ENCODE data around the gene PHACTR1.

The PHACTR1 gene

GRCh38 chr6:13099771-13100170 is 383.2 kb downstream of the PHACTR1 start:
- Histone ChIP-seq H3K27me3 (no peaks in the 10 kb centered on the region), H3K4me2 (no peak overlapping the region), H3K4me3 (no peak overlapping the region), H4K20me1 (no peaks in the 10 kb centered on the region), H3K9ac (no peak overlapping the region), H3K27ac (no peak overlapping the region), H3K4me1 (peaks cover 15% of the 10 kb centered on the region), H3K9me3 (no peaks in the 10 kb centered on the region), H3K36me3 (no peaks in the 10 kb centered on the region)
- no peak for TF ChIP-seq Cebpa-rat (IDR thresholded peaks at IDR 0.05)

- Histone ChIP-seq H3K27me3 (no peaks in the 10 kb centered on the region), H3K9me3 (no peaks in the 10 kb centered on the region), H3K4me3 (no peak overlapping the region), H3K4me1 (peaks cover 15% of the 10 kb centered on the region), H3K36me3 (no peaks in the 10 kb centered on the region), H3K9ac (no peak overlapping the region), H3K27ac (no peak overlapping the region), H4K20me1 (no peaks in the 10 kb centered on the region), H3K4me2 (no peak overlapping the region)
- no peak for TF ChIP-seq Cebpa-rat (IDR thresholded peaks at IDR 0.05)
Observed at GRCh38 chr6:13101409-13101808, 384.8 kb downstream of the PHACTR1 start.

- no peak overlapping the region for H3K27ac ChIP-seq
- no peaks in the 10 kb centered on the region for H4K20me1 ChIP-seq
- H3K4me3 ChIP-seq, result no peak overlapping the region
- no peak overlapping the region for H3K4me2 ChIP-seq
- H3K36me3 ChIP-seq, result no peaks in the 10 kb centered on the region
- H3K9ac ChIP-seq, result no peak overlapping the region
- TF ChIP-seq Cebpa-rat (IDR thresholded peaks at IDR 0.05), result no peak
- H3K27me3 ChIP-seq, result no peaks in the 10 kb centered on the region
- no peaks in the 10 kb centered on the region for H3K9me3 ChIP-seq
- H3K4me1 ChIP-seq, result peaks cover 15% of the 10 kb centered on the region
Observed at GRCh38 chr6:13101985-13102384, 385.4 kb downstream of the PHACTR1 start.

- no peak for TF ChIP-seq Cebpa-rat (IDR thresholded peaks at IDR 0.05)
Observed at GRCh38 chr6:13103169-13103568, 386.6 kb downstream of the PHACTR1 start.

GRCh38 chr6:13105139-13105538 is 388.6 kb downstream of the PHACTR1 start:
- Histone ChIP-seq H4K20me1 (no peaks in the 10 kb centered on the region), H3K9ac (no peak overlapping the region), H3K4me1 (no peaks in the 10 kb centered on the region), H3K36me3 (no peaks in the 10 kb centered on the region), H3K27ac (no peak overlapping the region), H3K4me2 (no peak overlapping the region), H3K9me3 (peaks cover 6% of the 10 kb centered on the region), H3K4me3 (no peak overlapping the region), H3K27me3 (no peaks in the 10 kb centered on the region)
- TF ChIP-seq Cebpa-rat (IDR thresholded peaks at IDR 0.05), result no peak

More at GRCh38 chr6:13103169-13103568, 386.6 kb downstream of the PHACTR1 start:
- H3K4me3 ChIP-seq, result no peak overlapping the region
- no peaks in the 10 kb centered on the region for H3K9me3 ChIP-seq
- no peak overlapping the region for H3K9ac ChIP-seq
- H3K27me3 ChIP-seq, result no peaks in the 10 kb centered on the region
- H4K20me1 ChIP-seq, result no peaks in the 10 kb centered on the region
- no peaks in the 10 kb centered on the region for H3K36me3 ChIP-seq
- peaks cover 14% of the 10 kb centered on the region for H3K4me1 ChIP-seq
- H3K27ac ChIP-seq, result no peak overlapping the region
- no peak overlapping the region for H3K4me2 ChIP-seq

GRCh38 chr6:13112921-13113320 is 396.4 kb downstream of the PHACTR1 start:
- no peaks in the 10 kb centered on the region for H3K27me3 ChIP-seq
- no peak overlapping the region for H3K4me2 ChIP-seq
- TF ChIP-seq Cebpa-rat (IDR thresholded peaks at IDR 0.05), result no peak
- no peak overlapping the region for H3K27ac ChIP-seq
- peaks cover 12% of the 10 kb centered on the region for H3K9me3 ChIP-seq
- H3K4me3 ChIP-seq, result no peak overlapping the region
- no peaks in the 10 kb centered on the region for H4K20me1 ChIP-seq
- H3K4me1 ChIP-seq, result peaks cover 9% of the 10 kb centered on the region
- H3K9ac ChIP-seq, result no peak overlapping the region
- no peaks in the 10 kb centered on the region for H3K36me3 ChIP-seq

GRCh38 chr6:13113376-13113775 is 396.8 kb downstream of the PHACTR1 start:
- Histone ChIP-seq H3K36me3 (no peaks in the 10 kb centered on the region), H3K4me1 (peaks cover 9% of the 10 kb centered on the region), H3K4me2 (no peak overlapping the region), H3K27me3 (no peaks in the 10 kb centered on the region), H3K27ac (no peak overlapping the region), H4K20me1 (no peaks in the 10 kb centered on the region), H3K9me3 (peaks cover 12% of the 10 kb centered on the region), H3K9ac (no peak overlapping the region), H3K4me3 (no peak overlapping the region)
- no peak for TF ChIP-seq Cebpa-rat (IDR thresholded peaks at IDR 0.05)

- Histone ChIP-seq H3K9me3 (peaks cover 12% of the 10 kb centered on the region), H3K9ac (no peak overlapping the region), H3K36me3 (no peaks in the 10 kb centered on the region), H3K4me1 (peaks cover 9% of the 10 kb centered on the region), H3K27ac (no peak overlapping the region), H3K4me3 (no peak overlapping the region), H3K27me3 (no peaks in the 10 kb centered on the region), H4K20me1 (no peaks in the 10 kb centered on the region), H3K4me2 (peak overlapping the region; percentile 37)
- no peak for TF ChIP-seq Cebpa-rat (IDR thresholded peaks at IDR 0.05)
Observed at GRCh38 chr6:13113981-13114593, 397.5 kb downstream of the PHACTR1 start.

GRCh38 chr6:13116155-13116554 is 399.6 kb downstream of the PHACTR1 start:
- Histone ChIP-seq H3K27me3 (no peaks in the 10 kb centered on the region), H3K4me2 (no peak overlapping the region), H3K4me3 (no peak overlapping the region), H4K20me1 (no peaks in the 10 kb centered on the region), H3K9ac (no peak overlapping the region), H3K9me3 (no peaks in the 10 kb centered on the region), H3K36me3 (no peaks in the 10 kb centered on the region), H3K4me1 (peaks cover 9% of the 10 kb centered on the region), H3K27ac (no peak overlapping the region)
- TF ChIP-seq Cebpa-rat (IDR thresholded peaks at IDR 0.05), result no peak

GRCh38 chr6:13117570-13117969 is 401.0 kb downstream of the PHACTR1 start:
- no peak for TF ChIP-seq Cebpa-rat (IDR thresholded peaks at IDR 0.05)
- H3K9me3 ChIP-seq, result no peaks in the 10 kb centered on the region
- no peaks in the 10 kb centered on the region for H4K20me1 ChIP-seq
- H3K4me1 ChIP-seq, result peaks cover 9% of the 10 kb centered on the region
- H3K4me2 ChIP-seq, result no peak overlapping the region
- no peak overlapping the region for H3K27ac ChIP-seq
- H3K4me3 ChIP-seq, result no peak overlapping the region
- H3K27me3 ChIP-seq, result no peaks in the 10 kb centered on the region
- H3K36me3 ChIP-seq, result no peaks in the 10 kb centered on the region
- no peak overlapping the region for H3K9ac ChIP-seq

GRCh38 chr6:13119549-13119948 is 403.0 kb downstream of the PHACTR1 start:
- H3K4me3 ChIP-seq, result no peak overlapping the region
- H4K20me1 ChIP-seq, result no peaks in the 10 kb centered on the region
- peaks cover 10% of the 10 kb centered on the region for H3K4me1 ChIP-seq
- no peak for TF ChIP-seq Cebpa-rat (IDR thresholded peaks at IDR 0.05)
- no peaks in the 10 kb centered on the region for H3K9me3 ChIP-seq
- no peaks in the 10 kb centered on the region for H3K36me3 ChIP-seq
- H3K27ac ChIP-seq, result no peak overlapping the region
- no peaks in the 10 kb centered on the region for H3K27me3 ChIP-seq
- no peak overlapping the region for H3K4me2 ChIP-seq
- no peak overlapping the region for H3K9ac ChIP-seq
